Smooth muscle cell of the coronary artery (primary cell): Measurements from ENCODE around the gene PCDHB8. TPM values are rescaled to one million over a fixed set of nuclear protein-coding genes. Genes with fewer than 3 reads are reported as not detected.

Experiments
- total RNA-seq: library from RNA; depleted of rRNA; stranded (reverse); fragments of >200 nt; gene quantifications from 2 replicates; pipeline ENCODE4 v1.2.3, GENCODE V29; 2014; ENCODE audit warnings: low replicate concordance

Gene PCDHB8
- 0.23 and 0.35 TPM in 2 replicates for total RNA-seq

GRCh38 chr5:141177577-141178191 is at the start of gene PCDHB8:
Gene PCDHB8 (plus strand): TSS chr5:141177790. CDS start chr5:141178035, 245 bp downstream.

GRCh38 chr5:141135030-141135717 is 42.4 kb upstream of the PCDHB8 start, which contains the start of gene PCDHB5:
Gene PCDHB5 (plus strand): TSS chr5:141135206. CDS start chr5:141135435, 229 bp downstream.

GRCh38 chr5:141149812-141150211 is 27.8 kb upstream of the PCDHB8 start, which contains the start of gene PCDHB6:
Gene PCDHB6 (plus strand): TSS chr5:141150057. CDS start chr5:141150258, 201 bp downstream.

GRCh38 chr5:141172381-141173204 is 5.0 kb upstream of the PCDHB8 start, which contains the start of gene PCDHB7:
Gene PCDHB7 (plus strand): TSS chr5:141172644. CDS start chr5:141172836, 192 bp downstream.

GRCh38 chr5:141182248-141182647 is 4.7 kb downstream of the PCDHB8 start, which contains the start of gene PCDHB16:
Gene PCDHB16 (plus strand): TSS chr5:141182387. CDS start chr5:141182560, 173 bp downstream.

GRCh38 chr5:141186897-141187512 is 9.4 kb downstream of the PCDHB8 start, which contains the start of gene PCDHB9:
Gene PCDHB9 (plus strand): TSS chr5:141187161. CDS start chr5:141187319, 158 bp downstream.

GRCh38 chr5:141192110-141192725 is 14.6 kb downstream of the PCDHB8 start, which contains the start of gene PCDHB10:
Gene PCDHB10 (plus strand): TSS chr5:141192353. CDS start chr5:141192553, 200 bp downstream.

GRCh38 chr5:141199359-141200235 is 22.0 kb downstream of the PCDHB8 start, which contains the start of gene PCDHB11:
Gene PCDHB11 (plus strand): TSS chr5:141199627. CDS start chr5:141199775, 148 bp downstream.

GRCh38 chr5:141208478-141208877 is 30.9 kb downstream of the PCDHB8 start, which contains the start of gene PCDHB12:
Gene PCDHB12 (plus strand): TSS chr5:141208719. CDS start chr5:141208908, 189 bp downstream.

GRCh38 chr5:141213656-141214339 is 36.2 kb downstream of the PCDHB8 start, which contains the start of gene PCDHB13:
Gene PCDHB13 (plus strand): TSS chr5:141213919. CDS start chr5:141214124, 205 bp downstream.

GRCh38 chr5:141223112-141223783 is 45.7 kb downstream of the PCDHB8 start, which contains the start of gene PCDHB14:
Gene PCDHB14 (plus strand): TSS chr5:141223343. CDS start chr5:141223506, 163 bp downstream.

Other genes starting within 250 kb of the PCDHB8 start
- gene PCDHAC2, start 211.3 kb upstream of the PCDHB8 start, total RNA-seq, result 0.15 and 2.3 TPM in 2 replicates
- not detected in 2 replicates for gene PCDHB1, start 126.4 kb upstream of the PCDHB8 start, total RNA-seq
- gene PCDHB2, start 83.2 kb upstream of the PCDHB8 start, total RNA-seq, result 1.1 and 3.7 TPM in 2 replicates
- 0.15 and 1.1 TPM in 2 replicates for gene PCDHB3, start 77.3 kb upstream of the PCDHB8 start, total RNA-seq
- 0.08 and 0.23 TPM in 2 replicates for gene PCDHB4, start 56.0 kb upstream of the PCDHB8 start, total RNA-seq
- gene PCDHB5, start 42.6 kb upstream of the PCDHB8 start, total RNA-seq, result 2.3 and 3.7 TPM in 2 replicates
- 0.08 TPM in 1 of 2 replicates, not detected in the other for gene PCDHB6, start 27.7 kb upstream of the PCDHB8 start, total RNA-seq
- 0.30 and 0.47 TPM in 2 replicates for gene PCDHB7, start 5.1 kb upstream of the PCDHB8 start, total RNA-seq
- gene PCDHB16, start 4.6 kb downstream of the PCDHB8 start, total RNA-seq, result 0.23 and 0.70 TPM in 2 replicates
- gene PCDHB9, start 9.4 kb downstream of the PCDHB8 start, total RNA-seq, result 0.12 and 0.30 TPM in 2 replicates
- 0.59 and 0.68 TPM in 2 replicates for gene PCDHB10, start 14.6 kb downstream of the PCDHB8 start, total RNA-seq
- gene PCDHB11, start 21.8 kb downstream of the PCDHB8 start, total RNA-seq, result 0.38 and 0.70 TPM in 2 replicates
- gene PCDHB12, start 30.9 kb downstream of the PCDHB8 start, total RNA-seq, result 0.15 and 0.23 TPM in 2 replicates
- 0.59 and 0.75 TPM in 2 replicates for gene PCDHB13, start 36.1 kb downstream of the PCDHB8 start, total RNA-seq
- gene PCDHB14, start 45.6 kb downstream of the PCDHB8 start, total RNA-seq, result 0.59 and 2.1 TPM in 2 replicates
- 0.70 and 1.2 TPM in 2 replicates for gene PCDHB15, start 67.6 kb downstream of the PCDHB8 start, total RNA-seq
- gene SLC25A2, start 126.3 kb downstream of the PCDHB8 start, total RNA-seq, result 0.23 TPM in 1 of 2 replicates, not detected in the other
- gene TAF7, start 143.0 kb downstream of the PCDHB8 start, total RNA-seq, result 69.5 and 80.4 TPM in 2 replicates
- 0.75 and 1.3 TPM in 2 replicates for gene PCDHGA1, start 152.7 kb downstream of the PCDHB8 start, total RNA-seq
- gene PCDHGA2, start 161.0 kb downstream of the PCDHB8 start, total RNA-seq, result 1.2 and 1.7 TPM in 2 replicates
- 0.23 and 0.98 TPM in 2 replicates for gene PCDHGA3, start 166.0 kb downstream of the PCDHB8 start, total RNA-seq
- 1.5 and 2.4 TPM in 2 replicates for gene PCDHGB1, start 172.3 kb downstream of the PCDHB8 start, total RNA-seq
- 3.2 and 4.4 TPM in 2 replicates for gene PCDHGA4, start 177.2 kb downstream of the PCDHB8 start, total RNA-seq
- 1.6 and 2.0 TPM in 2 replicates for gene PCDHGB2, start 182.2 kb downstream of the PCDHB8 start, total RNA-seq
- gene PCDHGA5, start 186.4 kb downstream of the PCDHB8 start, total RNA-seq, result 0.98 and 1.3 TPM in 2 replicates
- 3.5 and 5.6 TPM in 2 replicates for gene PCDHGB3, start 192.5 kb downstream of the PCDHB8 start, total RNA-seq
- 2.2 and 2.3 TPM in 2 replicates for gene PCDHGA6, start 196.1 kb downstream of the PCDHB8 start, total RNA-seq
- 2.3 and 2.8 TPM in 2 replicates for gene PCDHGA7, start 205.0 kb downstream of the PCDHB8 start, total RNA-seq
- gene PCDHGB4, start 209.9 kb downstream of the PCDHB8 start, total RNA-seq, result 22.8 and 23.2 TPM in 2 replicates
- gene PCDHGA8, start 214.8 kb downstream of the PCDHB8 start, total RNA-seq, result 2.0 and 4.0 TPM in 2 replicates
- 11.5 and 16.9 TPM in 2 replicates for gene PCDHGB5, start 220.2 kb downstream of the PCDHB8 start, total RNA-seq
- gene PCDHGA9, start 225.0 kb downstream of the PCDHB8 start, total RNA-seq, result 1.7 and 2.8 TPM in 2 replicates
- 1.9 and 3.5 TPM in 2 replicates for gene PCDHGB6, start 230.2 kb downstream of the PCDHB8 start, total RNA-seq
- gene PCDHGA10, start 235.2 kb downstream of the PCDHB8 start, total RNA-seq, result 2.6 and 4.2 TPM in 2 replicates
- 6.7 and 7.3 TPM in 2 replicates for gene PCDHGB7, start 239.9 kb downstream of the PCDHB8 start, total RNA-seq
- gene PCDHGA11, start 243.3 kb downstream of the PCDHB8 start, total RNA-seq, result 4.7 and 7.1 TPM in 2 replicates